Right lobe of liver (tissue), 6 donors: ENCODE measurements around the gene CCDC158. TPM values are rescaled to one million over a fixed set of nuclear protein-coding genes. Genes with fewer than 3 reads are reported as not detected.

Source experiments
- ATAC-seq, 4 donors: fragments of 200-7000 bp; cut with Tn5 transposase; one replicate each; pipeline ENCODE4 v1.9.1; 2020; ENCODE audit warnings: mild to moderate bottlenecking in 4 of 4, moderate library complexity in 4 of 4
- DNase-seq, 3 donors: peaks; one replicate each; pipeline ENCODE4 v3.0.0-alpha.2; 2020
- H3K27ac ChIP-seq, 3 donors: fragments of 200-600 bp; one replicate each; pipeline ENCODE4 v1.8.0; 2022
- H3K27me3 ChIP-seq, 2 donors: fragments of 200-600 bp; one replicate each; pipeline ENCODE4 v1.8.0; 2022
- H3K36me3 ChIP-seq, 4 donors: fragments of 200-600 bp; sonication (generic) in 1 of 4; one replicate each; pipeline versions ENCODE4 v1.5.1 to v1.8.0; 2017 to 2022; ENCODE audit warnings: control low read depth in 1 of 4
- H3K4me1 ChIP-seq, 4 donors: fragments of 200-600 bp; sonication (generic) in 1 of 4; one replicate each; pipeline versions ENCODE4 v1.5.1 to v1.8.0; 2017 to 2022; ENCODE audit warnings: control low read depth in 1 of 4
- H3K4me3 ChIP-seq, 3 donors: fragments of 200-600 bp; one replicate each; pipeline ENCODE4 v1.8.0; 2022
- H3K9me3 ChIP-seq, 4 donors: fragments of 200-600 bp; sonication (generic) in 1 of 4; one replicate each; pipeline versions ENCODE4 v1.5.1 to v1.8.0; 2017 to 2022; ENCODE audit warnings: control low read depth in 1 of 4
- CTCF ChIP-seq, 4 donors: fragments of 200-600 bp in 3 of 4; fragments of 450-650 bp in 1 of 4; IDR thresholded peaks; one replicate each; pipeline versions ENCODE4 v1.5.1 to v1.8.0; 2016 to 2022; ENCODE audit warnings: antibody characterized with exemption in 4 of 4, mild to moderate bottlenecking in 2 of 4
- POLR2A ChIP-seq: fragments of 450-650 bp; IDR thresholded peaks from one replicate; pipeline ENCODE4 v1.6.1; 2017; ENCODE audit warnings: antibody characterized with exemption, mild to moderate bottlenecking
- WGBS: methylation state at CpG from one replicate; pipeline ENCODE4 v1.1.6; 2018; ENCODE audit warnings: low coverage, low lambda C conversion rate; ENCODE audit not compliant: insufficient coverage; ENCODE audit errors: missing lambda C conversion rate; 5-methylcytosine and 5-hydroxymethylcytosine counted together
- intact Hi-C, 2 donors: fragments of 100-400 bp; cut with DNase I; formaldehyde crosslinking; loops; one replicate each; pipeline versions ENCODE4 v1.11.2 to v1.14.1; 2022
- total RNA-seq, 6 experiments: library from RNA; depleted of rRNA in 2 of 6; stranded (reverse); fragments of >200 nt in 2 of 6; fragmentation: NEBNext Ultra II Directional in 3 of 6; extraction: Animal tissue kit (Norgen Biotek cat#: 25700) in 3 of 6; gene quantifications; one replicate each; pipeline versions ENCODE4 v1.1.0 to v1.2.4, GENCODE V29; 2016 to 2023
- donor health status: DM: no; HTN: yes; CAD: no.
- donor health status: DM: no; HTN: no; CAD: no.
- donor health status: DM: no; HTN: no; CAD: no.
- donor health status: DM: no; HTN: yes; CAD: no.
- donor health status: DM: no; HTN: yes; CAD: no.

CCDC158 gene
- total RNA-seq, 6 experiments from 2014 or later: 0.51 to 2.9 (median 1.3) TPM

- H3K27me3 ChIP-seq: no peaks in the 10 kb centered on the region
- peak; percentile 27 to 71 (median 64) for DNase-seq
- peaks cover 0 to 27% (median 5%) of the 10 kb centered on the region in 4 donors for H3K4me1 ChIP-seq
- H3K9me3 ChIP-seq: no peaks in the 10 kb centered on the region
- peak overlapping the region in 2 of 3 donors; percentile 65 to 68 for H3K4me3 ChIP-seq
- peaks cover 0 to 13% (median 8%) of the 10 kb centered on the region in 4 donors for H3K36me3 ChIP-seq
- ATAC-seq: peak in 2 of 4 donors; percentile 0 to 1
- intact Hi-C loops: no loop called here
- H3K27ac ChIP-seq: peak overlapping the region in 2 of 3 donors; percentile 99
- WGBS: 43% methylated on average over 4 of the region's 4 CpGs
- TF ChIP-seq POLR2A (peak; percentile 35), CTCF (IDR thresholded peaks at IDR 0.05) (no peak)
These were observed 110.3 kb downstream of the CCDC158 start for GRCh38 chr4:76310683-76311082.

GRCh38 chr4:76309939-76310550 is 110.9 kb downstream of the CCDC158 start:
- no peaks in the 10 kb centered on the region for H3K27me3 ChIP-seq
- peak in 1 of 4 donors; percentile 9 for ATAC-seq

GRCh38 chr4:76308548-76308947 is 112.4 kb downstream of the CCDC158 start:
- intact Hi-C loops: loop anchor here in 1 of 2 donors (10.0 kb wide), 1 partner anchor 94 kb away; the partner anchor contains the start of gene SCARB2
- H3K27ac ChIP-seq: peak overlapping the region; percentile 95 to 99 (median 99)
- peaks cover 0 to 13% (median 8%) of the 10 kb centered on the region in 4 donors for H3K36me3 ChIP-seq
- peak; percentile 86 for TF ChIP-seq POLR2A
- TF ChIP-seq CTCF (IDR thresholded peaks at IDR 0.05): no peak
- peak; percentile 38 to 64 (median 46) for ATAC-seq
- DNase-seq: peak; percentile 81 to 96 (median 95)
- H3K4me3 ChIP-seq: peak overlapping the region; percentile 65 to 89 (median 68)
- H3K4me1 ChIP-seq: peaks cover 0 to 26% (median 4%) of the 10 kb centered on the region in 4 donors
- no peaks in the 10 kb centered on the region for H3K9me3 ChIP-seq
- WGBS: 51% methylated on average over 4 of the region's 6 CpGs
- H3K27me3 ChIP-seq: no peaks in the 10 kb centered on the region

More at GRCh38 chr4:76309939-76310550, 110.9 kb downstream of the CCDC158 start:
- WGBS: 36% methylated on average over 3 of the region's 3 CpGs
- H3K27ac ChIP-seq: peak overlapping the region in 2 of 3 donors; percentile 99
- H3K9me3 ChIP-seq: no peaks in the 10 kb centered on the region
- intact Hi-C loops: loop anchor here in 1 of 2 donors (10.0 kb wide), 1 partner anchor 95 kb away; the partner anchor contains the start of gene SCARB2
- DNase-seq: peak in 1 of 3 donors; percentile 68
- H3K36me3 ChIP-seq: peaks cover 0 to 13% (median 8%) of the 10 kb centered on the region in 4 donors
- peaks cover 0 to 26% (median 5%) of the 10 kb centered on the region in 4 donors for H3K4me1 ChIP-seq
- TF ChIP-seq POLR2A: no peak
- no peak for TF ChIP-seq CTCF (IDR thresholded peaks at IDR 0.05)
- H3K4me3 ChIP-seq: peak overlapping the region in 2 of 3 donors; percentile 65 to 68

- peaks cover 0 to 24% (median 0%) of the 10 kb centered on the region in 4 donors for H3K4me1 ChIP-seq
- H3K27ac ChIP-seq: peak overlapping the region; percentile 95 to 99 (median 99)
- H3K27me3 ChIP-seq: no peaks in the 10 kb centered on the region
- no peak for TF ChIP-seq CTCF (IDR thresholded peaks at IDR 0.05)
- TF ChIP-seq POLR2A: no peak
- ATAC-seq: peak in 3 of 4 donors; percentile 1
- WGBS: 6% methylated on average over 4 of the region's 4 CpGs
- DNase-seq: peak; percentile 64 to 85 (median 70)
- intact Hi-C loops: loop anchor here in 1 of 2 donors (10.0 kb wide), 1 partner anchor 93 kb away; the partner anchor contains the start of gene SCARB2
- H3K36me3 ChIP-seq: peaks cover 0 to 13% (median 8%) of the 10 kb centered on the region in 4 donors
- H3K4me3 ChIP-seq: peak overlapping the region; percentile 65 to 89 (median 68)
- H3K9me3 ChIP-seq: no peaks in the 10 kb centered on the region
These were observed 113.3 kb downstream of the CCDC158 start for GRCh38 chr4:76307660-76308014.
